IMR-90 (cell line): ENCODE measurements around the gene CUX1. TPM values are rescaled to one million over a fixed set of nuclear protein-coding genes. Genes with fewer than 3 reads are reported as not detected.
A peak's percentile ranks its signal among the peaks of the same experiment; 100 is the strongest.

Source experiments
- ATAC-seq: fragments of 200-7000 bp; cut with Tn5 transposase; 2 replicates; pipeline ENCODE4 v1.9.1; 2020; ENCODE audit warnings: low read depth, mild to moderate bottlenecking, moderate library complexity
- BruUV-seq: library from RNA; stranded (reverse); fragments of 400-500 nt; replicated peaks from 2 replicates; lab custom pipeline; 2021; lab: Mats Ljungman, UMichigan
- CTCF ChIA-PET: fragments of 300-600 bp; formaldehyde crosslinking; extraction: SDS; loops from one replicate; lab custom pipeline; 2021; ENCODE audit warnings: antibody characterized with exemption; lab: Yijun Ruan, JAX
- POLR2A ChIA-PET: fragments of 300-600 bp; sonication (Branson Sonifier 250); formaldehyde crosslinking; loops from one replicate; lab custom pipeline; 2022; ENCODE audit warnings: antibody characterized with exemption; ENCODE audit not compliant: unreplicated experiment; lab: Charles Lee
- DNase-seq: peaks from one replicate; pipeline ENCODE4 v3.0.0; 2013
- H2AFZ ChIP-seq: replicated peaks from 2 replicates; pipeline ENCODE3; 2013; ENCODE audit warnings: low read length, mild to moderate bottlenecking; ENCODE audit not compliant: poor library complexity
- H2AK5ac ChIP-seq: 2 replicates; pipeline ENCODE4 v1.6.1; 2013; ENCODE audit warnings: low read depth, low read length, inconsistent platforms
- H2AK9ac ChIP-seq: replicated peaks from 2 replicates; pipeline ENCODE3; 2013; ENCODE audit warnings: mild to moderate bottlenecking, low read depth, low read length, moderate library complexity; ENCODE audit not compliant: poor library complexity
- H2BK120ac ChIP-seq: 2 replicates; pipeline ENCODE4 v1.6.1; 2013; ENCODE audit warnings: low read depth, low read length, inconsistent platforms
- H2BK15ac ChIP-seq: 3 replicates; pipeline ENCODE4 v1.6.1; 2013; ENCODE audit warnings: low read depth, low read length, inconsistent platforms
- H2BK20ac ChIP-seq: 2 replicates; pipeline ENCODE4 v1.6.1; 2013; ENCODE audit warnings: low read depth, mild to moderate bottlenecking, inconsistent platforms, low read length, moderate library complexity
- H2BK5ac ChIP-seq: 2 replicates; pipeline ENCODE4 v1.6.1; 2013; ENCODE audit warnings: mild to moderate bottlenecking, low read depth, low read length, inconsistent platforms; ENCODE audit not compliant: poor library complexity, severe bottlenecking
- H3K14ac ChIP-seq: replicated peaks from 2 replicates; pipeline ENCODE4 v1.6.1; 2013; ENCODE audit warnings: low read depth, low read length, inconsistent platforms
- H3K18ac ChIP-seq: 2 replicates; pipeline ENCODE4 v1.6.1; 2013; ENCODE audit warnings: low read depth, low read length, control low read depth
- H3K23ac ChIP-seq: 2 replicates; pipeline ENCODE4 v1.6.1; 2013; ENCODE audit warnings: low read depth, low read length, inconsistent platforms
- H3K27ac ChIP-seq: 2 replicates; pipeline ENCODE4 v1.5.1; 2013; ENCODE audit warnings: mild to moderate bottlenecking, control low read depth, low read length; ENCODE audit not compliant: insufficient read depth
- H3K27me3 ChIP-seq: 2 replicates; pipeline ENCODE4 v1.6.1; 2013; ENCODE audit warnings: low read length; ENCODE audit not compliant: control insufficient read depth, insufficient read depth
- H3K36me3 ChIP-seq: 2 replicates; pipeline ENCODE4 v1.6.1; 2013; ENCODE audit warnings: low read length, mixed read lengths; ENCODE audit not compliant: control insufficient read depth, insufficient read depth
- H3K4ac ChIP-seq: 2 replicates; pipeline ENCODE4 v1.6.1; 2013; ENCODE audit warnings: low read depth, low read length, inconsistent platforms
- H3K4me1 ChIP-seq: 2 replicates; pipeline ENCODE4 v1.6.1; 2013; ENCODE audit warnings: low read length, mixed read lengths; ENCODE audit not compliant: control insufficient read depth, insufficient read depth
- H3K4me2 ChIP-seq: 2 replicates; pipeline ENCODE4 v1.6.1; 2013; ENCODE audit warnings: low read depth, mild to moderate bottlenecking, control low read depth, low read length, moderate library complexity
- H3K4me3 ChIP-seq: 2 replicates; pipeline ENCODE4 v1.5.1; 2013; ENCODE audit warnings: low read depth, mild to moderate bottlenecking, control low read depth, low read length, moderate library complexity; ENCODE audit not compliant: insufficient read depth
- H3K56ac ChIP-seq: 2 replicates; pipeline ENCODE4 v1.6.1; 2013; ENCODE audit warnings: low read length, inconsistent platforms; ENCODE audit not compliant: insufficient read depth; ENCODE audit errors: extremely low read depth
- H3K79me1 ChIP-seq, 2 experiments: 2 replicates each; pipeline ENCODE4 v1.6.1; 2013; ENCODE audit warnings: low read length in 2 of 2, inconsistent platforms in 1 of 2, low read depth in 1 of 2
- H3K9ac ChIP-seq: 2 replicates; pipeline ENCODE4 v1.6.1; 2013; ENCODE audit warnings: low read depth, low read length, control low read depth
- H3K9me1 ChIP-seq: 2 replicates; pipeline ENCODE4 v1.6.1; 2013; ENCODE audit warnings: low read length, inconsistent platforms; ENCODE audit not compliant: insufficient read depth
- H3K9me3 ChIP-seq: 2 replicates; pipeline ENCODE4 v1.6.1; 2013; ENCODE audit warnings: low read length; ENCODE audit not compliant: control insufficient read depth, insufficient read depth
- H4K20me1 ChIP-seq: 2 replicates; pipeline ENCODE4 v1.6.1; 2013; ENCODE audit warnings: low read length, inconsistent platforms; ENCODE audit not compliant: insufficient read depth
- H4K5ac ChIP-seq: 2 replicates; pipeline ENCODE4 v1.6.1; 2013; ENCODE audit warnings: mild to moderate bottlenecking, low read depth, low read length, control low read depth
- H4K8ac ChIP-seq, 2 experiments: 2 replicates each; pipeline ENCODE4 v1.6.1; 2013; ENCODE audit warnings: low read depth in 2 of 2, low read length in 2 of 2, control low read depth in 1 of 2, inconsistent platforms in 1 of 2
- H4K91ac ChIP-seq: 2 replicates; pipeline ENCODE4 v1.6.1; 2013; ENCODE audit warnings: low read depth, low read length, inconsistent platforms; ENCODE audit not compliant: insufficient read depth
- CEBPB ChIP-seq: IDR thresholded peaks from 2 replicates; pipeline ENCODE4 v1.6.1; 2012; ENCODE audit warnings: low read depth, low read length, improper control_type of control experiment
- CTCF ChIP-seq: conservative IDR thresholded peaks from 2 replicates; pipeline ENCODE4 v1.5.1; 2012; ENCODE audit warnings: mild to moderate bottlenecking, low read depth, low read length, improper control_type of control experiment
- MAZ ChIP-seq: IDR thresholded peaks from 2 replicates; pipeline ENCODE4 v1.6.1; 2012; ENCODE audit warnings: low read depth, mild to moderate bottlenecking, low read length, improper control_type of control experiment, moderate library complexity, borderline replicate concordance
- MXI1 ChIP-seq: IDR thresholded peaks from 2 replicates; pipeline ENCODE4 v1.6.1; 2012; ENCODE audit warnings: low read depth, mild to moderate bottlenecking, low read length, moderate library complexity, borderline replicate concordance
- POLR2A ChIP-seq: IDR thresholded peaks from 2 replicates; pipeline ENCODE4 v1.6.1; 2012; ENCODE audit warnings: mild to moderate bottlenecking, low read depth, low read length
- RCOR1 ChIP-seq: IDR thresholded peaks from 2 replicates; pipeline ENCODE4 v1.6.1; 2012; ENCODE audit warnings: mild to moderate bottlenecking, low read length, improper control_type of control experiment; ENCODE audit not compliant: insufficient replicate concordance
- WGBS, 2 experiments: methylation state at CpG; one replicate each; pipeline versions ENCODE4 v1.1.5 to v1.1.7; 2013; ENCODE audit warnings: missing lambda C conversion rate in 2 of 2; ENCODE audit not compliant: insufficient read length in 1 of 2; ENCODE audit errors: extremely low coverage in 2 of 2; 5-methylcytosine and 5-hydroxymethylcytosine counted together
- dilution Hi-C: fragments of 300-500 bp; cut with HindIII; formaldehyde crosslinking; loops from one replicate; pipeline ENCODE4 v1.14.3; 2018; ENCODE audit warnings: low sequenced_read_pairs; ENCODE audit not compliant: unreplicated experiment
- in situ Hi-C: fragments of 300-500 bp; cut with MboI; formaldehyde crosslinking; loops from 3 replicates; pipeline ENCODE4 v1.14.3; 2019; ENCODE audit warnings: low sequenced_read_pairs, inconsistent platforms, mixed read lengths
- intact Hi-C: fragments of 100-400 bp; cut with micrococcal nuclease; formaldehyde crosslinking; loops from 2 replicates; pipeline ENCODE4 v1.10.0; 2022
- polyA plus RNA-seq, 3 experiments: library from polyadenylated mRNA; depleted of rRNA; stranded (reverse); fragments of >200 nt; gene quantifications; 2 replicates each; pipeline ENCODE4 v1.2.3, GENCODE V29; 2012; ENCODE audit warnings: low replicate concordance in 1 of 3
- total RNA-seq: library from RNA; depleted of rRNA; stranded (reverse); fragments of >200 nt; gene quantifications from 2 replicates; pipeline ENCODE4 v1.2.3, GENCODE V29; 2012

The CUX1 gene
- total and polyA plus RNA-seq, 2 of the 4 experiments (the other 2 are of a cell fraction) = 19.7 to 46.4 TPM

DNA sequence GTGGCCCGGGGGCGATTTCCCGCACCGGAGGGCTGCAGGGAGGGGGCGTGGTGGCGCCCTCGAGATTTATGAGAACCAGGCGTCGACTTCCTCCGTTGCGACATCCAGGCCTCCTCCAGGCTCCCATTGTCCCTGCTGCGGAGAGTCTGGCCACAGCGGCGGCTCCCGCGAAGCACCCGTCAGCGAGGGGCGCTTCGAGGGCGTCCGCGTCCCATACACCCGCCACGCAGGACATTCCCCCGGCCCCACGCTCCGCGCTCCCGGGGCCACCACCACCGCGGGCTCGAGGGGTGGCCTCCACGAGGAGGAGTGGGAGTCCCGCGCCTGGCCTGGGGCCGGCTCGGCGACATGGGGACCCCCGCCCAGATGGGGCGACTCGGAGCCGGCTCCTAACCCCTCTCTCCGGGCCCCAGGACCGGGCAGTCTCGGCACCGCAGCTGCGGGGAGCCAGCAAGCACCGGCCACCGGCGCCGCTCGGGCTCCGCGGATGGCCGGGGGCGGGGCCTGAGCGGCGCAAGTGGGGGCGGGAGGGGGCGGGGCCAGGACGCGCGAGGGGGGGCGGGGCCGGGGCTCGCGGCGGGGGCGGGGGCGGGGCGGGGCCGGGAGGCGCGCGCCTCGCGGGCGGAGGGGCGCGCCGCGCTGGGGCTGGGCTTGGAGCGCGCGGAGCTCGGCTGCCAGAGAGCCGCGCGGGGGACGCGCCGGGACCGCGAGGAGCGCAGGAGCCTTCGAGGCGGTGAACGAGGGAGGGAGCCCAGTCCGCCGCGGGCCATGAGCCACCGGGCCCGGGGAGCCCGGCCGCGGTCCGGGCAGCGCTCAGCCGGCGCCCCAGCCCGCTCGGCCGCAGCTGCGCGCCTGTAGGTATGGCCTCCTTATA, 469.0 kb downstream of the CUX1 start, which contains the start of gene SH2B2:
TSS of gene SH2B2 (plus strand) at position 632 of the 874 bp plus-strand sequence. CDS start 13,683 bp downstream, outside the sequence.
- Histone ChIP-seq H3K9ac (peak within 1 kb of the TSS; percentile 76), H3K4me2 (peak within 1 kb of the TSS; percentile 84), H4K8ac (peak within 1 kb of the TSS; percentile 31 to 63; a peak in 3 of 4 replicates), H2AK9ac (peak within 1 kb of the TSS; percentile 93), H3K9me3 (no peaks in the 10 kb centered on the region), H3K14ac (peak within 1 kb of the TSS; percentile 59), H2BK15ac (no peak within 1 kb of the TSS), H2BK5ac (peak within 1 kb of the TSS; percentile 78), H3K4ac (peak within 1 kb of the TSS; percentile 89), H4K5ac (peak within 1 kb of the TSS; percentile 18; the same call in 1 of the 2 replicates), H4K20me1 (peaks cover 12% of the 10 kb centered on the region; the same call in 1 of the 2 replicates), H3K56ac (peak within 1 kb of the TSS; percentile 52; the same call in 1 of the 2 replicates), H3K18ac (peak within 1 kb of the TSS; percentile 22; the same call in 1 of the 2 replicates), H3K4me3 (peak within 1 kb of the TSS; percentile 97), H3K79me1 (peaks cover 0 to 8% of the 10 kb centered on the region in 2 experiments; a peak in 1 of 4 replicates), H4K91ac (peak within 1 kb of the TSS; percentile 55; the same call in 1 of the 2 replicates), H2AK5ac (peak within 1 kb of the TSS; percentile 56), H3K23ac (peak within 1 kb of the TSS; percentile 38), H2AFZ (peak within 1 kb of the TSS; percentile 98), H3K4me1 (peaks cover 4% of the 10 kb centered on the region; the same call in 1 of the 2 replicates), H2BK120ac (peak within 1 kb of the TSS; percentile 40; the same call in 1 of the 2 replicates), H3K36me3 (no peaks in the 10 kb centered on the region), H2BK20ac (no peak within 1 kb of the TSS), H3K9me1 (no peaks in the 10 kb centered on the region), H3K27ac (peak within 1 kb of the TSS; percentile 62), H3K27me3 (no peaks in the 10 kb centered on the region)
- no TSS peak for BruUV-seq
- ATAC-seq (peak; percentile 77), DNase-seq (peak; percentile 49)
- TF ChIP-seq MAZ (peak; percentile 21; the same call in 1 of the 2 replicates), MXI1 (peak; percentile 25; the same call in 1 of the 2 replicates), CEBPB (peak; percentile 96), POLR2A (peak; percentile 59; the same call in 1 of the 2 replicates), RCOR1 (no peak), CTCF (0 out of 2 replicates have a peak, but pooled peaks have one; percentile 6)
- intact Hi-C loops (loop anchor here (2.0 kb wide), 1 partner anchor 20 kb away; no protein-coding TSS in a partner anchor), in situ Hi-C loops (no loop called here), dilution Hi-C loops (no loop called here)
- 1% methylated on average over 31 of the region's 116 CpGs; no CpG with 5 or more reads in 1 of the 2 experiments for WGBS, 2 experiments
- CTCF ChIA-PET = no interaction called here
- POLR2A ChIA-PET = no interaction called here
